Measurements from ENCODE around the gene ANO8.

GRCh38 chr19:17348700-17349099 is 14.0 kb upstream of the ANO8 start:
- TF ChIP-seq CTCF (IDR thresholded peaks at IDR 0.05) (no peak), EZH2 (IDR thresholded peaks at IDR 0.05; ENCODE audit: borderline replicate concordance, insufficient read depth, low read depth, low read length, poor library complexity, severe bottlenecking) (no peak)

All from B cell (primary cell).